ENCODE results near the gene LTBR. TPM values are rescaled to one million over a fixed set of nuclear protein-coding genes. Genes with fewer than 3 reads are reported as not detected.

The LTBR gene
- total RNA-seq, 2 donors from 2014 or later = 8.4 to 9.1 TPM

DNA sequence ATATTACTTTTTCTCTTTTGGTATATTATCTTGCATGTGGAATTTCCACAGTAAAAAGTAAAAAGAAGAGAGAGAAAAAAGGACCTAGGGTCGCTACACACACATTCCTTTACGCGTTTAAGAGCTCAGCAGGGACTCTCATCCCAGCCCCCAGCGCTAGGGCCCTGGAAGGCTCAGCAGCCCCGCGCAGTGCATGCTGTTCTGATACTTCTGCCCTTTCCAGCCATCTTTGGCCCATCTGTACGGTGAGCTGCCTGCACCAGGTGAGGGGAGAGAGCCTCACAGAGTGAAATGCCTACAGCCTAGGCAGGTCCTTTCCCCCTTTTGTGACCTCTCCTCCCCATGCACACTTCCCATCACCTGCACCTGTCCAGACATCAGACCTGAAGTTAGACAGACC is 1.6 kb upstream of the LTBR start:
- Mint-ChIP-seq H3K27me3 (ENCODE audit: insufficient read depth) (peaks cover 32% of the 10 kb centered on the region), H3K4me3 (no peak overlapping the region), H3K4me1 (peaks cover 42% of the 10 kb centered on the region), H3K27ac (no peak overlapping the region), H3K36me3 (ENCODE audit: low read depth) (peaks cover 2% of the 10 kb centered on the region), H3K9me3 (no peaks in the 10 kb centered on the region)
- no peaks in the 10 kb centered on the region for H3K36me3 ChIP-seq (ENCODE audit: control insufficient read depth, insufficient read depth, low read length)
- H3K9ac ChIP-seq (ENCODE audit: extremely low read depth, low read length, poor library complexity, severe bottlenecking) = no peak overlapping the region
- TF ChIP-seq, protein P1, sequence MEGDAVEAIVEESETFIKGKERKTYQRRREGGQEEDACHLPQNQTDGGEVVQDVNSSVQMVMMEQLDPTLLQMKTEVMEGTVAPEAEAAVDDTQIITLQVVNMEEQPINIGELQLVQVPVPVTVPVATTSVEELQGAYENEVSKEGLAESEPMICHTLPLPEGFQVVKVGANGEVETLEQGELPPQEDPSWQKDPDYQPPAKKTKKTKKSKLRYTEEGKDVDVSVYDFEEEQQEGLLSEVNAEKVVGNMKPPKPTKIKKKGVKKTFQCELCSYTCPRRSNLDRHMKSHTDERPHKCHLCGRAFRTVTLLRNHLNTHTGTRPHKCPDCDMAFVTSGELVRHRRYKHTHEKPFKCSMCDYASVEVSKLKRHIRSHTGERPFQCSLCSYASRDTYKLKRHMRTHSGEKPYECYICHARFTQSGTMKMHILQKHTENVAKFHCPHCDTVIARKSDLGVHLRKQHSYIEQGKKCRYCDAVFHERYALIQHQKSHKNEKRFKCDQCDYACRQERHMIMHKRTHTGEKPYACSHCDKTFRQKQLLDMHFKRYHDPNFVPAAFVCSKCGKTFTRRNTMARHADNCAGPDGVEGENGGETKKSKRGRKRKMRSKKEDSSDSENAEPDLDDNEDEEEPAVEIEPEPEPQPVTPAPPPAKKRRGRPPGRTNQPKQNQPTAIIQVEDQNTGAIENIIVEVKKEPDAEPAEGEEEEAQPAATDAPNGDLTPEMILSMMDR (conservative IDR thresholded peaks at IDR 0.05) = no peak
- H3K27ac ChIP-seq (ENCODE audit: low read depth, low read length) = no peak overlapping the region
- no peaks in the 10 kb centered on the region for H3K9me3 ChIP-seq (ENCODE audit: control insufficient read depth, low read length)
- peaks cover 12% of the 10 kb centered on the region for H3K27me3 ChIP-seq (ENCODE audit: control insufficient read depth, insufficient read depth, low read length, poor library complexity, severe bottlenecking)
- no peak overlapping the region for H3K4me3 ChIP-seq (ENCODE audit: low read length)
- H3K4me1 ChIP-seq (ENCODE audit: control insufficient read depth, insufficient read depth, low read length) = peaks cover 9% of the 10 kb centered on the region
- 46 to 68% methylated on average over 3 to 7 of the region's 7 CpGs for WGBS, 2 experiments (ENCODE audit: insufficient coverage in 1 of 2, insufficient read length in 1 of 2)
- no peak for DNase-seq

- DNase-seq = no peak
- Histone ChIP-seq H3K4me3 (ENCODE audit: low read length) (no peak overlapping the region), H3K9ac (ENCODE audit: extremely low read depth, low read length, poor library complexity, severe bottlenecking) (no peak overlapping the region), H3K27me3 (ENCODE audit: control insufficient read depth, insufficient read depth, low read length, poor library complexity, severe bottlenecking) (peaks cover 12% of the 10 kb centered on the region), H3K9me3 (ENCODE audit: control insufficient read depth, low read length) (no peaks in the 10 kb centered on the region), H3K4me1 (ENCODE audit: control insufficient read depth, insufficient read depth, low read length) (peaks cover 4% of the 10 kb centered on the region), H3K27ac (ENCODE audit: low read depth, low read length) (no peak overlapping the region), H3K36me3 (ENCODE audit: control insufficient read depth, insufficient read depth, low read length) (no peaks in the 10 kb centered on the region)
- Mint-ChIP-seq H3K36me3 (ENCODE audit: low read depth) (peaks cover 2% of the 10 kb centered on the region), H3K4me1 (peaks cover 41% of the 10 kb centered on the region), H3K4me3 (peak overlapping the region; percentile 11), H3K27me3 (ENCODE audit: insufficient read depth) (peaks cover 32% of the 10 kb centered on the region), H3K27ac (no peak overlapping the region), H3K9me3 (no peaks in the 10 kb centered on the region)
- TF ChIP-seq, protein P1 (conservative IDR thresholded peaks at IDR 0.05) = no peak
- 93 to 100% methylated on average over 2 to 6 of the region's 6 CpGs for WGBS, 2 experiments (ENCODE audit: insufficient coverage in 1 of 2, insufficient read length in 1 of 2)
Observed at GRCh38 chr12:6382982-6383381, 980 bp upstream of the LTBR start.

DNA sequence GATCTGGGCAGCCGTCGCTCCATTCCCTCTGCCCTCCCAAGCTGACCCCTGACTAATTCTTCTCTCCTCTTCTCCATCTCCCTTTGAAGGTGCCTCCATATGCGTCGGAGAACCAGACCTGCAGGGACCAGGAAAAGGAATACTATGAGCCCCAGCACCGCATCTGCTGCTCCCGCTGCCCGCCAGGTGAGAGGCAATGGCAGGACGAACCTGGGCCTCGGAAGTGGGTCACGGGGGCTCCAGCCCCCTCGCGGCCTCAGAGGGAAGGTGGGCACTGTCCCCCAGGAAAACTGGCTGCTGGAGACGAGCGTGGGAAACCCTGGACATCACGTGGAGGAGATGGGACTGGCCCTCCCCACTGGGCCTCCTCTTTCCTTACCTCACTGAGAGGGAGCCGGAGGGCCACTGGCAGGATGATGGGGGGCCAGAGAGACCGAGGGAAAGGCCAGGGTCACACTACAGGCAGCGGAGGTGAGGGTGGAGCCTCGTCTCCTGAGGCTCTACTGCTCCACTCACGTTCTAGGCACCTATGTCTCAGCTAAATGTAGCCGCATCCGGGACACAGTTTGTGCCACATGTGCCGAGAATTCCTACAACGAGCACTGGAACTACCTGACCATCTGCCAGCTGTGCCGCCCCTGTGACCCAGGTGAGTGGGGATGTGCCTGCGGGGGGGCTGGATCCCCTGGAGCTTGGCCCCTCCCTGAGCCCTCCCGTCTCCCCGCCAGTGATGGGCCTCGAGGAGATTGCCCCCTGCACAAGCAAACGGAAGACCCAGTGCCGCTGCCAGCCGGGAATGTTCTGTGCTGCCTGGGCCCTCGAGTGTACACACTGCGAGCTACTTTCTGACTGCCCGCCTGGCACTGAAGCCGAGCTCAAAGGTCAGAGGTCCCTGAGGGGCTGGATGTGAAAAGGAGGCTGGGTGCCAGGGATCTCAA is 806 bp downstream of the LTBR start:
- H3K4me3 ChIP-seq (ENCODE audit: low read length) = no peak overlapping the region
- H3K9me3 Mint-ChIP-seq = no peaks in the 10 kb centered on the region
- TF ChIP-seq, protein P1 (conservative IDR thresholded peaks at IDR 0.05) = no peak
- H3K4me1 ChIP-seq (ENCODE audit: control insufficient read depth, insufficient read depth, low read length) = peaks cover 4% of the 10 kb centered on the region
- H3K9ac ChIP-seq (ENCODE audit: extremely low read depth, low read length, poor library complexity, severe bottlenecking) = no peak overlapping the region
- peaks cover 32% of the 10 kb centered on the region for H3K27me3 Mint-ChIP-seq (ENCODE audit: insufficient read depth)
- H3K36me3 ChIP-seq (ENCODE audit: control insufficient read depth, insufficient read depth, low read length) = no peaks in the 10 kb centered on the region
- H3K4me3 Mint-ChIP-seq = no peak overlapping the region
- peaks cover 12% of the 10 kb centered on the region for H3K27me3 ChIP-seq (ENCODE audit: control insufficient read depth, insufficient read depth, low read length, poor library complexity, severe bottlenecking)
- H3K36me3 Mint-ChIP-seq (ENCODE audit: low read depth) = peaks cover 2% of the 10 kb centered on the region
- H3K9me3 ChIP-seq (ENCODE audit: control insufficient read depth, low read length) = no peaks in the 10 kb centered on the region
- DNase-seq = peak; percentile 54
- H3K27ac Mint-ChIP-seq = no peak overlapping the region
- H3K27ac ChIP-seq (ENCODE audit: low read depth, low read length) = no peak overlapping the region
- H3K4me1 Mint-ChIP-seq = peaks cover 36% of the 10 kb centered on the region
- 92 to 93% methylated on average over 27 to 35 of the region's 36 CpGs for WGBS, 2 experiments (ENCODE audit: insufficient coverage in 1 of 2, insufficient read length in 1 of 2)
